C4-2B (cell line): ENCODE measurements around the gene PEF1.

Experiments used
- ZFX ChIP-seq: fragments of 450-650 bp; IDR thresholded peaks from 2 replicates; pipeline ENCODE4 v1.6.1; 2017
- TF ChIP-seq, protein P1 (sequence below): fragments of 450-650 bp; conservative IDR thresholded peaks from 2 replicates; pipeline ENCODE4 v1.5.1; 2017; ENCODE audit warnings: mild to moderate bottlenecking

DNA sequence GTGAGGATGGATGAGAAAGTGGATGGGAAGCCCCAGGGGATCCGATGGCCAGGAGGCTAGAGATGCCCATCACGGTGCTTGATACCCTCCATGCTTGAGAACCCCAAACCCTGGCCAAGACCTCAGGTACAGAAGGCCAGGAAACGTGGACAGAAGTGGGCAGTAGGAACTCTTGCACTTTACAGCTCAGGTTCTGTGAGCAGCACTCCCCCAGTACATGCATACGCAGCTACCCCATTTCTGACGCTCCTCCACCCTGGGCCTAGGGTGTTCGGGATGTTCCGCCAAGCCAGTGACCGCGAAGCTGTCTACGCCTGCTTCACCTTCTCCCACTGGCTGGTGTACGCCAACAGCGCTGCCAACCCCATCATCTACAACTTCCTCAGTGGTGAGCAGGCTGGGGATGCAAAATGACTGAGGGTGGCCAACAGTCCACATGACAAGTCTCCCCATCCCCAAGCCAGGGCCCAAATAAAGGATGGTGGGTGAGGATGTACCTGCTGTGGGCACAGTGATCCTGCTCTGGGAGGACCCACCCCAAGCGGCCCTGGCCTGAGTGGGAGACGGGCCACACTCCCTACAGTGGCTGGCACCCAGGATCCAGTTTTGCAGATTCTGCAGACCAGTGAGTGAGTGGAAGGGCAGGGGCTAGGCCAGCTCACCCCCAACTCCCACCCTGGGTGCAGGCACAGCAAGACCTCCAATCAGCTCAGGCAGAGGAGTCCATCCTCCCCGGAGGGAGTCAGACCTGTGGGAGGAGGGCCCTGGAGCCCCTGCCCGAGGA lies 19.8 kb downstream of the PEF1 start:
- TF ChIP-seq, protein P1, sequence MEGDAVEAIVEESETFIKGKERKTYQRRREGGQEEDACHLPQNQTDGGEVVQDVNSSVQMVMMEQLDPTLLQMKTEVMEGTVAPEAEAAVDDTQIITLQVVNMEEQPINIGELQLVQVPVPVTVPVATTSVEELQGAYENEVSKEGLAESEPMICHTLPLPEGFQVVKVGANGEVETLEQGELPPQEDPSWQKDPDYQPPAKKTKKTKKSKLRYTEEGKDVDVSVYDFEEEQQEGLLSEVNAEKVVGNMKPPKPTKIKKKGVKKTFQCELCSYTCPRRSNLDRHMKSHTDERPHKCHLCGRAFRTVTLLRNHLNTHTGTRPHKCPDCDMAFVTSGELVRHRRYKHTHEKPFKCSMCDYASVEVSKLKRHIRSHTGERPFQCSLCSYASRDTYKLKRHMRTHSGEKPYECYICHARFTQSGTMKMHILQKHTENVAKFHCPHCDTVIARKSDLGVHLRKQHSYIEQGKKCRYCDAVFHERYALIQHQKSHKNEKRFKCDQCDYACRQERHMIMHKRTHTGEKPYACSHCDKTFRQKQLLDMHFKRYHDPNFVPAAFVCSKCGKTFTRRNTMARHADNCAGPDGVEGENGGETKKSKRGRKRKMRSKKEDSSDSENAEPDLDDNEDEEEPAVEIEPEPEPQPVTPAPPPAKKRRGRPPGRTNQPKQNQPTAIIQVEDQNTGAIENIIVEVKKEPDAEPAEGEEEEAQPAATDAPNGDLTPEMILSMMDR: no peak
- no peak for TF ChIP-seq ZFX
